Amygdala (tissue), 56 donors: Measurements from ENCODE around the gene ARPP19.
"Not testable (repeated sequence)": the region's sequence is repeated elsewhere in the genome, so short reads cannot be mapped to it uniquely, and the experiment has no call there.

Source experiments
- DNase-seq, 56 donors: peaks; one replicate each; lab custom pipeline; 2025; lab: John Stamatoyannopoulos, UW

ARPP19 gene

GRCh38 chr15:52552303-52552702 is 16.5 kb downstream of the ARPP19 start:
- no peak for DNase-seq

DNA sequence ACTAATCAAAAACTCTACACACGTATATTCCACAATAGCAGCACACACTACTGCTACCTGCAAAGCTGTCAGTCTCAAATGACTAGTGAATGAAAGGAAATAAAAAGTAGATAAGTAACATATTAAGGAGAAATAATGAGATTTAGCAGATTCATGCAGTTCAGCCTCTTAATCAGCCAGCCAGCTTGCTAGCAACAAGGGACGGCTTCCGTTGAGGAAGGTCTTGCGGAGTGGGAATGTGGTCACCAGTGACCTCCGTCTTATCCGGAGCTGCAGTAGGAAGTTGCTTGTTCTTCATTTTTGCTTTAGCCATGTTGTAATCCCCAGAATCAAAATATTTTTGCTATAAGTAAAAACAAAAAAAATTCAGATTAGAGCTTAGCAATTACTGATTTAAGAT is 17.1 kb downstream of the ARPP19 start:
- DNase-seq = peak in 3 of 56 donors; percentile 5 to 22 (median 13)

DNA sequence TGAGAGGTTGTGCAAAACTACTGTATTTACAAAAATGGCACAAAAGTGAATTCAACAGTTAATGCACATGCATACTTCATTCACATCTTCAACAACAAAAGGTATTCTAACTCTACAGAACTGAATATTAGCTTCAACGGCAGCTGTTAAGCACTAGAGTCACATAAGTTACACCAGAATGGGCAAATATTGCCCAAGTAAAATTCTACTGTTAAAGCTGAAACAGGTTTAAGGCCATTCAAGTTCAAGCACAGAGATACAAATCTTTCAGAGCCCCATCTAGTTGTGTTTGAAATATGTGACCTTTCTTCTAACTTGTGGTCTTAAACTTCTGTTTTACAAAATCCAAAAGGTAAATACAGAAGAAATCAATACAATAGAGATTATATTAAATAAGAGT is 17.6 kb downstream of the ARPP19 start:
- DNase-seq = not testable (repeated sequence)

GRCh38 chr15:52546031-52546751 is 22.6 kb downstream of the ARPP19 start:
- no peak for DNase-seq

GRCh38 chr15:52540374-52541012 is 28.3 kb downstream of the ARPP19 start:
- no peak for DNase-seq

- DNase-seq = no peak
Observed at GRCh38 chr15:52537459-52537858, 31.4 kb downstream of the ARPP19 start.

DNA sequence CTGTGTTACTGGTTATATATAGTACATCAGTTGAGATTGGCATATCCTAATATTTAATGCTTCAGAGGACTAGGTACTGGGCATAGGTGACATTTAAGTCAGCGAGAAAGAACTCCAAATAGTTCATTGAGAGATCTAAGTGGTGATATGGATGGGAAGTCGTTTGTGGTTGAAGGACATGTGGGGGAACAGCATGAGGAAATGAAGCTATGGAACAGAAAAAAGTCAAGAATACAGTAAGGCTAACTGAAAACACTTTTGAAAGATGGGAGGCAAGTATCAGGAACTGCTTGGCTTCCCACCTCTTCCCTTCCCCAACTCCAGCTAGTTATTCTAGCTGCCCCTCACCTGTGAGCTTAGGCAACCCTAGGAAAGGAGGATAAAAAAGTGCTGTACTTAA is 36.4 kb downstream of the ARPP19 start:
- DNase-seq = no peak

GRCh38 chr15:52529940-52530339 is 38.9 kb downstream of the ARPP19 start:
- DNase-seq = no peak

GRCh38 chr15:52529341-52529924 is 39.4 kb downstream of the ARPP19 start:
- peak in 17 of 56 donors; percentile 26 to 77 (median 53) for DNase-seq

DNA sequence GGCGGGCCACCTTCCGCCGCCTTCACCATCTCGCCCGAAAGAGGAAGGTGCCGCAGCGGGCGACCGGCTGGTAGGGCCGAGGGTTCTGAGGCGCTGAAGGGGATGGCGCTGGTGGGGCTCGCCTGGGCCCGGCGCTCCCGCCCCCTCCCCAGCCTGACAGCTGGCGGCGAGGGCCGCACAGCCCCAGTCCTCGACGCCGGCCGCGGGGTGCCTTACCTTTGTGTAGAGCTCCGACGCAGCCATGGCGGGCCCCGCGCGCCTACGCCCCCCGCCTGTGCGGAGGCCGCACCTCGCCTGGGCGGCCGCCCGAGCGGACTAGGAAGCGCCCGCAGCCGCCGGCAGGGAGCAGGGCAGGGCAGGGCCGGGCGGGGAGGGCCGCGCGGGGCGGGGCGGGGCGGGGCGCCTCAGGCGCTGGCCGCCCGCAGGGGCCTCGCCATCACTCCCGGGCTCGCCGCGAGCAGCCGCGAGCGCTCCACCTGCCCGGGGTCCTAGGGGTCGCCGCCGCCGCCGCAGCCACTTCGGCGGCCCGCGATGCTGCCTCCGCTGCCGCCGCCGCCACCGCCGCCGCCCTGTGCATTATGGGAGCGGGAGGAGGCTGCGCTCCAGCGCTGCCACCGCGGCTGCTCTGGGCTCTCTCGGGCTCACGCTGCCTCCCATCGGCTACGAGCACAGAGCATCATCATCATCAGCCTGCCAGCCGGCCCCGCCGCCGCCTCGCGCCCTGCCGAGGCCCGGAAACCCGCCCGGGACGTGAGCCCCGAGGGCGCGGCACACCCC is 40.1 kb downstream of the ARPP19 start, which contains the start of gene MYO5A:
Gene MYO5A (minus strand): TSS at position 317 of the 777 bp plus-strand sequence. CDS start 74 bp downstream, at position 243.
- peak in 52 of 56 donors; percentile 34 to 88 (median 70) for DNase-seq

DNA sequence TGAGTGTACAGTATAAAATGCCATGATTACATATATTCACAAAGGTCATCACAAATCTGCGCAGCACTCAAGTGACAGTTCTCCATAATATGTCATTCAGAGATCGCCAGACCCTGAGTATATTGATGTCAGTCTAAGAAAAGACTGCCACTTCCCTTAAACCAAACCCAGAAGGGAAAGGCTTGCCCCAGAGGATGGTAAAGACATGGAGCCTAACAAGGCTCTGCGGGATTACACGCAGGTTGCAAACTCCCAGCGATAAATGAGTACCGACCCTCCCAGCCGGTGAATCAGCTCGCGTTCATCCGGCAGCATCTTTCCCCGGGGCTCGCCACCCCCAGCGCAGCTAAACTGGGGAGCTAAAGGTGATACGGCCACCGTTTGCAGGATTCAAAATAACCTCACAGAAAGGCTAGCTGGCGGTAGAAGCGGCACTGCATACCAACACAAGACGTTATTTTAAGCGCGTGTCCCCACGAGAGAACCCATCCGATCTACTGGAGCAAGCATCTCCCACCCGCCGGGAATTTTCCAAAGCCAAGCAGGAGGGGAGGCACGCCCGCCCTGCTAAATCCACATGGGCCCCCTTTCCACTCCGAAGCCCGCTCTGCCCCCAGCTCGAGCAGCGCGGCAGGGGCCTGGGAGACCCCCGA is 40.8 kb downstream of the ARPP19 start:
- peak in 33 of 56 donors; percentile 16 to 78 (median 50) for DNase-seq

GRCh38 chr15:52527196-52527910 is 41.5 kb downstream of the ARPP19 start:
- no peak for DNase-seq

DNA sequence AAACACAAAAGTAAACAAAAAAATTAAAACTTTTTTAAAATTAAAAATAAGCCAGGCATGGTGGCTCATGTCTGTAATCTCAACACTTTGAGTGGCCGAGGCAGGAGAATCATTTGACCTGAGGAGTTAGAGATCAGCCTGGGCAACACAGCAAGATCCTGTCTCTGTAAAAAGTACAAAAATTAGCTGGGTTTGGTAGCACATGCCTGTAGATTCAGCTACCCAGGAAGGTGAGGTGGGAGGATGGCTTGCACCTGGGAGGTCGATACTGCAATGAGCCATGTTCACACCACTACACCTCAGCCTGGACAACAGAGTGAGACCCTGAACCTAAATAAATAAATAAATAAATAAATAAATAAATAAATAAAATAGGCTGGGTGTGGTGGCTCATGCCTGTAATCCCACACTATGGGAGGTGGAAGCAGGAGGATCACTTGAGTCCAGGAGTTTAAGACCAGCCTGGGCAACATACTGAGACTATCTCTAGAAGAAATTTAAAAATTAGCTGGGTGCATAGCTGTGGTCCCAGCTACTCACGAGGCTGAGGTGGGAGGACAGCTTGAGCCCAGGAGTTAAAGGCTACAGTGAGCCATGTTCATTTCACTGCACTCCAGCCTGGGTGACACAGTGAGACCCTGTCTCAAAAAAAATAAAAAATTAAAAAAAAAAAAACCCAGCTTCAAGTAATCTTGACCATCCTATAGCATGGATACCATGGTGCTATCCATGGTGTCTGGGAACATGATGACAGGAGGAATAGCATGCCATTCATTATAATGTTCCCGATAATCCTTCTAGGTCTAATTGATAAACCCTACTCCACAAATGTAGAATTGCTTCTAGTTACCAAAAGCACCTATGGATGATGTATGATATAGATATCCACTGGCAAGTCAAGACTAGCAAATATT is 44.4 kb downstream of the ARPP19 start:
- DNase-seq = no peak

DNA sequence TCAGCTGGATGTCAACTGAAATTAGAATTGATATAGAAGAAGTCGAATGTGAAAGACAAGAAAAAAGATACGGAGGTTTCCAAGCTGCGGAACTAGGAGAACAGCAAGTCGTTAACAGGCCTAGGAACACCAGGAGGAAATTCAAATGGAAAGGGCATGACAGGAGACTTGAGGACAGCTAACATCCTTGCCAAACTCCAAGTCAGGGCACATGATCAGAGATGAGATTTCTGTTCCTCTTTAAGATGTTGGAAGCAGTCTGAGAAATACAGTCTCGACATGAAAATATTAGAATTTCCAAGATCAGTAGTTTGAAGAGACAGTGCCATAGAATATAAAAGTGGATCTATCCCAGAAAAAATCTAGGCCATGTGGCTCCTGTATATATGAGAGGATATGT is 45.2 kb downstream of the ARPP19 start:
- DNase-seq = no peak

- DNase-seq = no peak
Observed at GRCh38 chr15:52523192-52523591, 45.6 kb downstream of the ARPP19 start.

- DNase-seq = no peak
Observed at GRCh38 chr15:52521682-52522081, 47.1 kb downstream of the ARPP19 start.

DNA sequence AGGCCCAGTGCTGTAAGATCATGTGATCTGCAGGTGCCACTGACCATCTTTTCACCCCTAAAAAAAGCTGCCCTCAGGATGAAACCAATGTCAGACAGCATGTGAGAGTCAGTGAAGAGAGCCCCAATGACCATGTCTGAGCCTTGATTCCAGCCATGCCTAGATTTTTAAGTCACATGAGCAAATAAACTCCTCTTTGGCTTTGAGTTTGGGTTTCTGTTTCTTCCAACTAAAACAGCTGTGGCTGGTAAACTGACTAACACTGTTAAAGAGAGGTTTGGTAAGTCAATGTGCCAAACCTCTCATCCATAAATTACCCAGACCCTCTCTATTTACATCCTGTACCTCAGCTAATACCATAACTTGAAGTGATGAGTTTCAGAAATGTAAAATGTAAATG is 48.4 kb downstream of the ARPP19 start:
- no peak for DNase-seq

DNA sequence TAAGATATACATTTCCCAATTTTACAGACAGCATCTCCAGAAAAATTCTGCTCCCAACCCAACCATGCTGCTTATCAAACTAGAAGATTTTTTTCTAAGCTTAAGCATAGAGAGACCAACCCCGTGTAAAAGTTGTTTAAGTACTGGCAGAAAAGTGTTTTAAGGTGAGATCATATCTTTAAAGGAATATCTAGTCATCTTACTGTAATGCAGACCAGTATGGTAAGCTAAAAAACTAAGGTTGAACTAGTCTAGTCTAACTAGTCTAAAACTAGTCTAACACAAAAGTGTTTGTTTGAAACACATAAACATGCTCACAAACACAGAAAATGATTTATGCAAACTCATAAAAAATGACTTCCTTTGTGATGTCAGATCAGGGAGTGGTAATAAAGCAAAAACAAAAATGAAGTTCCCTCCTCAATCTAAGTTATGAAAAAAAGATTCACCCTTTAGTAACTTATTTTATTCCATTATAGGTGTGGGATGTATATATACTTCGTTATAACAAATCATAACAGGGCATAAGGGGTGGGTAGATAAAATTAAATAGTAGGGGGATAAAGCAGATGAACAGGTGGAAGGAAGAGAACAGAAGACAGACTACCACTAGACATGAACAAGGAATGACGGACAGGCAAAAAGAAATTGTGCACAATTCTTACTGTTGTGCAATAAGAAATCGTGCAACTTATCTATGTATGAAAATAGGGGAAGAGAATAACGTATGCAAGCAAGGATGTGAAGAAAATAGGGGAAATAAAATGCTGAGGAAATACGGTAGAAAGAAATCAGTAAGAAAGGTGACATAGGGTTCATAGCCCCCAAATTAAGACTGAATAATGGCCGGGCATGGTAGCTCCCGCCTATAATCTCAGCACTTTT is 50.1 kb downstream of the ARPP19 start:
- no peak for DNase-seq
